IMR-90 (cell line): ENCODE data around the gene EIF4E1B.

Source experiments
- BHLHE40 ChIP-seq: fragments of 150-350 bp; IDR thresholded peaks from 2 replicates; pipeline ENCODE4 v1.6.1; 2016; ENCODE audit warnings: mild to moderate bottlenecking, low read depth, low read length
- CEBPB ChIP-seq: IDR thresholded peaks from 2 replicates; pipeline ENCODE4 v1.6.1; 2012; ENCODE audit warnings: low read depth, low read length, improper control_type of control experiment
- CTCF ChIP-seq: conservative IDR thresholded peaks from 2 replicates; pipeline ENCODE4 v1.5.1; 2012; ENCODE audit warnings: mild to moderate bottlenecking, low read depth, low read length, improper control_type of control experiment
- MAFK ChIP-seq: IDR thresholded peaks from 2 replicates; pipeline ENCODE4 v1.6.1; 2012; ENCODE audit warnings: low read depth, low read length, improper control_type of control experiment
- MAZ ChIP-seq: IDR thresholded peaks from 2 replicates; pipeline ENCODE4 v1.6.1; 2012; ENCODE audit warnings: low read depth, mild to moderate bottlenecking, low read length, improper control_type of control experiment, moderate library complexity, borderline replicate concordance
- MXI1 ChIP-seq: IDR thresholded peaks from 2 replicates; pipeline ENCODE4 v1.6.1; 2012; ENCODE audit warnings: low read depth, mild to moderate bottlenecking, low read length, moderate library complexity, borderline replicate concordance
- NFE2L2 ChIP-seq: fragments of 150-350 bp; IDR thresholded peaks from 2 replicates; pipeline ENCODE4 v1.6.1; 2016; ENCODE audit warnings: low read depth, mild to moderate bottlenecking, low read length
- POLR2A ChIP-seq: IDR thresholded peaks from 2 replicates; pipeline ENCODE4 v1.6.1; 2012; ENCODE audit warnings: mild to moderate bottlenecking, low read depth, low read length
- RAD21 ChIP-seq: IDR thresholded peaks from 2 replicates; pipeline ENCODE4 v1.6.1; 2012; ENCODE audit warnings: low read length, improper control_type of control experiment
- RCOR1 ChIP-seq: IDR thresholded peaks from 2 replicates; pipeline ENCODE4 v1.6.1; 2012; ENCODE audit warnings: mild to moderate bottlenecking, low read length, improper control_type of control experiment; ENCODE audit not compliant: insufficient replicate concordance
- RFX5 ChIP-seq: IDR thresholded peaks from 2 replicates; pipeline ENCODE4 v1.8.0; 2012; ENCODE audit warnings: low read depth, mild to moderate bottlenecking, low read length, moderate library complexity
- SMC3 ChIP-seq: fragments of 150-350 bp; IDR thresholded peaks from 2 replicates; pipeline ENCODE4 v1.6.1; 2016; ENCODE audit warnings: low read depth, mild to moderate bottlenecking, antibody characterized with exemption, low read length, moderate library complexity
- TF ChIP-seq, protein P1 (sequence below): fragments of 150-350 bp; IDR thresholded peaks from 2 replicates; pipeline ENCODE4 v1.6.1; 2017; ENCODE audit warnings: mild to moderate bottlenecking, antibody characterized with exemption, low read length, low read depth

GRCh38 chr5:176660530-176660859 is 30.0 kb downstream of the EIF4E1B start:
- TF ChIP-seq POLR2A = no peak
- no peak for TF ChIP-seq CEBPB
- TF ChIP-seq CTCF = no peak
- no peak for TF ChIP-seq RFX5
- TF ChIP-seq MAZ = no peak
- no peak for TF ChIP-seq RAD21
- TF ChIP-seq RCOR1 = no peak
- no peak for TF ChIP-seq MXI1
- no peak for TF ChIP-seq SMC3
- TF ChIP-seq BHLHE40 = no peak
- TF ChIP-seq, protein P1, sequence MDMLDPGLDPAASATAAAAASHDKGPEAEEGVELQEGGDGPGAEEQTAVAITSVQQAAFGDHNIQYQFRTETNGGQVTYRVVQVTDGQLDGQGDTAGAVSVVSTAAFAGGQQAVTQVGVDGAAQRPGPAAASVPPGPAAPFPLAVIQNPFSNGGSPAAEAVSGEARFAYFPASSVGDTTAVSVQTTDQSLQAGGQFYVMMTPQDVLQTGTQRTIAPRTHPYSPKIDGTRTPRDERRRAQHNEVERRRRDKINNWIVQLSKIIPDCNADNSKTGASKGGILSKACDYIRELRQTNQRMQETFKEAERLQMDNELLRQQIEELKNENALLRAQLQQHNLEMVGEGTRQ = no peak
- TF ChIP-seq MAFK = no peak
- TF ChIP-seq NFE2L2 = no peak
